DMS153 (cell line): ENCODE results near the gene TUBGCP6.

Experiments
- DNase-seq: peaks from one replicate; lab custom pipeline; 2025; lab: John Stamatoyannopoulos, UW

The TUBGCP6 gene

DNA sequence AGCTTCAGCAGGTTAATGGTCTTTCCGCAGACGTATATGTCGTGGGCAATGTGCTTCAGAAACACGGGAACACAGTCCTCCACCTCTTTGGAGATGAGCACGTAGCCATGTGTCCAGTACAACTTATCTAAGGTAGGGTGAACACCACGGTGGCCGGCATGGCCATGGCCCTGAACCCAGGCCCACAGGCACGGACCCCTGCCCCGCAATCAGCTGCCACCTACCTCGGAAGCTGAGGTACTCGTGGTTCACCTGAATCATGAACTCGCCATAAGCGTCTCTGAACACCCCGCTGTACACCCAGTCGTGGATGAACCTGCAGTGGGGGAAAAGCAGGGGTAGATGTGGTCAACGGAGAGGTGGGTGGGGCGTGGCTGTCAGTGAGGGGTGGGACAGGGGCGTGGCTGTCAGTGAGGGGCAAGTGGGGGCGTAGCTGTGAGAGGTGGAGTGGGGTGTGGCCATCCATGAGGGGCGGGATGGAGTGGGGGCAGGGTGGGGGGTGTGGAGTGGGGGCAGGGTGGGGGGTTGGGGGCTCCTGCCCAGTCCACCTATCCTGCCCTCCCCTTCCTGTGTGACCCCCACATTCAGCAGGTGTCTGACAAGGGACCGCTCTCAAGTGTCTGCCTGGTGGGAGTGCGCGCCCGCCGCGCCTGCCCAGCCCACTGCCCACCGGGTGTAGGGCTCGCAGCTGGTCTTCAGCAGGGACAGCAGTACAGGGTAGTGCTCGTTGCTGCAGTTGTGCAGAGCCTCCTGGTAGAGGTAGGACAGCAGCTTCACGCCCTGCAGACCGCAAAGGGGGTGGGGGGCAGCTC is 18.6 kb downstream of the TUBGCP6 start:
- DNase-seq: no peak

DNA sequence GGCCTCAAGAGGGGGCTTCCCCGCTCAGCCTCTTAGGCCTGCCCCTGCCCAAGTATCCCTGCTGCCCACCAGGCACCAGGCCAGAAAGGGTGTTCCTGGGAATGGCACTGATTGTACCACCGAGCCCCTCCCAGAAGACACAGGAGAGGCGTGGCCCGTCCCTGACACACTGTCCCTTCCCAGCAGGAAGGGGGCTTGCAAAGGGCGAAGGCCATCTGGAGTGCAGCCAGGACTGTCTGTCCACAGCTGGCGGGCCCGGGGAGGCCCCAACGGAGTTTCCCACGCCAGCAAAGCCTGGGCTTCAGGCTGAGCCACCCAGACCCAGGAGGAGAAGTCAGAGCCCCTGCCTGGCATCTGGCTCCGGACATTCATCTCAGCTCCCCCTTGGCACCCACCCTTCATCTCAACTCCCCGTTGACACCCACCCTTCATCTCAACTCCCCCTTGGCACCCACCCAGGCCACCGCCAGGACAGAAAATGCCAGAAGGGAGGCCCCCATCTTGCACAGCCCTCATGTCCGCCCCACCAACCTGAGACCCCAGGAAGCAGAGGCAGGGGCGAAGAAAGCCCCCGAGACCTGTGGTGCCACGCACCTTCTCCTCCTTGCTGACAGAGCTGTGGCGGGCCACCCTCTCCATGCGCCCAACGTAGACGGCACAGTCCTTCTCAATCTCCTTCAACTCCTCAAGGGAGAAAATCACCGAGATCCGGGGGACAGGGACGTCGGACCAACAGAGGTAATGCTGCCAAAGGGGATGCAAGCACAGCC is 19.4 kb downstream of the TUBGCP6 start:
- no peak for DNase-seq

DNA sequence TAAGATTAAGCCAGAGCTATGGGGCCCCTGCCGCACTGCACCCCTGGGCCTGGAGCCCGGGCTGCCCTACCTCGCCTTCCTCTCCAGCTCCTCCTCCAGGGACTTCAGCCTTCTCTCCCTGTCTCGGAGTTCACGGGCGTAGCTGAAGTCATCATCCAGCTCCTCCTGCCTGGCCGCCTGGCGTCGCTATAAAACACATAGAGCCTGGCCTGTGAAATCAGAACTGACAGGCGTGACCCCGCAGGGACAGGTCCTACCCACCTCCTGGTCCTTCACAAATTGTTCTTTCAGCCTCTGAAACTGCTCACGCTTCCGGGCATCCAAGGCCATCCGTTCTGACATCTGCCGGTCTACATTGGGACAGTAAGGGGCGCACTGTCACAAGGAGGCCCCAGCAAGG is 20.8 kb downstream of the TUBGCP6 start:
- no peak for DNase-seq

DNA sequence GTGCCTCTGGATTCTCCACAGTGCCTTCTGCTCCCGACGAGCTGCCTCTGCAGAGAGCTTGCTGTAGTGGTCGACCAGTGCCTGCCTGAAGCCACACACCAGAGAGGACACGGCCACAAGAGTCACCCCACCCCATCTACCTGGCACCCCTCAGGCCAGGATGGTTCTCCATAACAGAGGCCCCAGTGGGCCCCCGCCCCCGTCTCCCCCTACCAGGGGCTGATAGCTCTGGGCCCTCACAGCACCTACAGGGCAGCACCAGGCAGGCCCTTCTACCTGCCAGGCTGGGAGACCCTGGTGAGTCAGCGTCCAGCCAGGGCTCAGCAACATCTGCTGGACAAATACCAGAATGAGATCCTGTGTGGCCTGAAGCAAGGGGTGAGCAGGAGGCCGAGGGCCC is 22.3 kb downstream of the TUBGCP6 start:
- no peak for DNase-seq

DNA sequence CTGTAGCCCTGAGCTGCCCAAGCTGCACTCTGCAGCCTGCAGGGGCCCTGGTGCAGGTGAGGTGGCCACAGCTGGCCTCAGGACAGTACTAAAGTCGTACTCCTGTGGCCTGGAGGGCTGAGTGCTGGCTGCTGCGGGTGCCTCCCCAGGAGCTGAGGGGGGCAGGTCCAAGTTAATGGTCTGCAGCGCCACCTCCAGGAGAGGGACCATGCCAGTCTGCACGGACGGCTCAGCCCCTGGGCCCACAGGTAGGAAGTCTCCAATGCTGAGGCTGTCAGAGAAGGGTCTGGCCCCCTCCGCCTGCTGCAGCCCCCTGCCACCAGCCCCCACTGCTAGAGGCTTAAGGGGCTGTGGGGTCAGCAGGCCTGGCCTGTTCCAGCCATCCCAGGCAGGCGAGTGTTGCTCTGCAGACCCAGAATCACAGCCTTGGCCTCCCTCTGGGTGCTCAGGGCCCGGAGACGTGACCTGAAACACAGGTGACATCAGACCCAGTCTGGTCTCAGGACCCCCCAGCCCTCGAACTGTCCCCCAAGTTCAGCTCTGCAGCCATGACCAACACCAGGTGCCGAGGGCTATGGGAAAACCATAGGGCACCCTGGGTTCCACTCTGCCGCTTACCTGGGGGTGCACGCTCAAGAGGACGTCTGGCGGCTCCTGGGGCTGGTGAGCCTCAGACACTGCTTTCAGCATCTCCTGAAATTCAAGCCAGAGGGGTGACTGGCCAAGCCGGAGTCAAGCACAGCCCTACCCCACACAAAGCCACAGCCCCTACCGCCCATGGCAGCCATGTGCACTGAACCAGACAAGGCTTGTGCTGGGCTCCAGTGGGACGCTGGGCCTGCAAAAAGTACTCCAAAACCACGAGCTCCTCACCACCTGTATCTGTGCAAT is 23.2 kb downstream of the TUBGCP6 start:
- no peak for DNase-seq

DNA sequence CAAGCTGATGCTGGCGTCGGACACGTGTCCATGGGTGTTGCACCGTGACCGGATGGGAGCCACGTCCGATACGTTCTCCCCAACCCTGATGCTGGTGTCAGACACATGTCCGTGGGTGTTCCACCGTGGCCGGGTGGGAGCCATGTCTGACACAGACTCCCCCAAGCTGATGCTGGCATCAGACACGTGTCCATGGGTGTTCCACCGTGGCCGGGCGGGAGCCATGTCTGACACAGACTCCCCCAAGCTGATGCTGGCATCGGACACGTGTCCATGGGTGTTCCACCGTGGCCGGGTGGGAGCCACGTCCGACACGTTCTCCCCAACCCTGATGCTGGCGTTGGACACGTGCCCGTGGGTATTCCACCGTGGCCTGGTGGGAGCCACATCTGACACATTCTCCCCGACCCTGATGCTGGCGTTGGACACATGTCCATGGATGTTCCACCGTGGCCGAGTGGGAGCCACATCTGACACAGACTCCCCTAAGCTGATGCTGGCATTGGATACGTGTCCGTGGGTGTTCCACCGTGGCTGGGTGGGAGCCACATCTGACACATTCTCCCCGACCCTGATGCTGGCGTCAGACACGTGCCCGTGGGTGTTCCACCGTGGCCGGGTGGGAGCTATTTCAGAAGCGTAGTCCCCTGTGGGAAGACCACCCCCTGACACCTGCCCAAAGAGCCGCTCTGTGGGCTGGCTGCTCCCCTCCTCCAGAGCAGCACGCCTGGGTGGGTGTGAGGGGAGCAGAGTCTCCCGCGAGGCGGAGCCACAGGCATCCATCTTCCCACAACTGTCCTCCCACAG is 24.0 kb downstream of the TUBGCP6 start:
- DNase-seq: no peak

DNA sequence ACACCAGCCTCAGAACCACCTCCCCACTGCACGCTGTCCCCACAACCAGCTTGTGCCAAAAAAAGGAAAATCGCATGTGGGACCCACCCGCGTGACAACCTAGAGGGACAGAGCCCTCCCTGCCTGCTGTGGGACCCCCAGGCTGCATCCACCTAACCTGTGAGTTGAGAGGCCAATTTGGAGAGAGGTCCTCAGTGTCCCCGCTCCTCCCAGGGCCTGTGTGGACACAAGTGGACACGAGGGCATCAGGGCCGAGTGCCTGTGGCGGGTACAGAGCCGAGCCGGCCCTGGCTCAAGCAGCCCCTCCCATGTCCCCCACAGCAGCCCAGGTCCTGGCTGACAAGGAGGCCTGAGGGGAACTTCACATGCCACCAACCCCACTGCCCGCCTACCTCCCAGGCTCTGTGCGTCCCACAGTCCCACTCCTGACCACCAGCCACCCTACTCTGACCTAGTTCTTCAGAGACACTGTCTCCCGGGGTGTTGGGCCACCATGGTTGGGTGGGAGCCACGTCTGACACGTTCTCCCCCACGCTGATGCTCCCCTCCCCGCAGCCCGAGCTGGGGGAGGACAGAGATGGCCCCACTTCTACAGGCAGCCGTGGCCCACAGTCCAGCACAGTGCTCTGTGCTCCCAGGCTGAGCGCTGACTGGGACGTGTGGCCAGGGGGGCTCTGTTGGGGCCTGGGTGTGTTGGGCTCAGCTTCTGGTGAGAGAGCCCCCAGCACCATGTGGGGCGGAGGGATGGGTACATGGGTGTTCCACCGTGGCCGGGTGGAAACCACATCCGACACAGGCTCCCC is 24.8 kb downstream of the TUBGCP6 start:
- DNase-seq: no peak

DNA sequence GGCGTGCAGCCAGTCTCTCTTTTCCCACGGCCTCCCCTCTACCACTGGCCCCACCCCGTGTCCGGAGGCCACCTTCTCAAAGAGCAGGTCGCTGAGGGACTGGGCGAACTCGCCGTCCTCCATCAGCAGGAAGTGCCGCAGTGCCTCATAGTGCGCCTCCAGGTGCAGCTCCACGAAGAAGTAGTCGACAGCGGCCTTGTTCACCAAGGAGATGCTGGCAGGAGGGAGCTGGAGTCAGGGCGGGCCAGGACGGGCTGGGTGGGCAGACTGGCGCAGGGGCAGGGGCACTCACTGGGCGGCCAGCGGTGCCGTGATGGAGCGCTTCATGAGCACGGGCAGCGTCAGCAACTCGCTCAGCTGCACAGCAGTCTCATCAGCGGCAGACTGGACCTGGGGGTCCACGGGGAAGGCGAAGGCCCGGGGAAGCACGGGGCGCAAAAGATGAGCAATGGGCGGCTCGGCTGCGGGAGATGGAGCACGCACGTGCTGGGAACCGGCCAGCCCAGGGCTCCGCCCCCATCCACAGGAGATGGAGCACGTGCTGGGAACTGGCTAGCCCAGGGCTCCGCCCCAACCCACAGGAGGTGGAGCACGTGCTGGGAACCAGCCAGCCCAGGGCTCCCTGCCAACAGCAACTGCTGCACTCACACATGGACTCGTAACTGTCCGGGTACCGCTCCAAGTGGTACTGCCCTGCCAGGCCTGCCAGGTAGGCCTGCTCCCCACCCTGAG is 25.7 kb downstream of the TUBGCP6 start:
- DNase-seq: peak; percentile 63

DNA sequence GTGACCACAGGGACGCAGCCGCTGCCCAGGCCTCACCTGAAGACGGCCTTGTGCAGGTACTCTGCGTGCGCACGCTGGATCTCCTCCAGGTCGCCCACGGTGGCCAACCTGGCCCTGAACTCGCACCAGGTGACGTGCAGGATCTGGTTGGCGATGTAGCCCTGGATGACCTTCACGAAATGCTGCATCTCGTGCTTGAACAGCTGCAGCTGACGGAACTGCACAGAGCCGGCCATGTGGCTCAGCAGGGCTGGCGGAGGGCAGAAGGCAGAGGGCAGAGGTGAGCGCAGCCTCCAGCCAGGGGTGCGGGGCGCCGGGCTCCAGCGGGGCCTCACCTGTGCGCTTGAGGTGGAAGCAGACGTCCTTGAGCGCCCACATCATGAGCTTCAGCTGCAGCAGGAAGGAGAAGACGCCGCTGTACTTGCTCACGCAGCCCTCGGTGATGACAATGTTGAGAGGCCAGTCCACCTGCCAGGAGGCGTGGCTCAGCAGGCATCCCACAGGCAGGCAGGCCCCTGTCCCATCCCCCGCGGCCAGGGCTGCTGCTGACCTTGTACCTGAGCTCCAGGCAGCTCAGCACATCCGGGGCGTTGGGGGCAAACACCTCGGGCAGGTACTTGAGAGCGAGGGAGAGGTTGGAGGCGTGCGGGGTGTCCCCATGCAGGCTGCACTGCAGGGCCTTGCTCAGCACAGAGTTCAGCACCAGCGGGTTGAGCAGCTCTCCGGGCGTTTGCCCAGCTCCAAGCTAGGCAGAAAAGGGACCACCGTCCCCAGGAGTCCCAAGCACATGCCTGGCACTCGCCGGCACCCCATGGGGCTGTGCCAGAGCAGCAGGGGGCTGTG is 26.4 kb downstream of the TUBGCP6 start:
- no peak for DNase-seq

DNA sequence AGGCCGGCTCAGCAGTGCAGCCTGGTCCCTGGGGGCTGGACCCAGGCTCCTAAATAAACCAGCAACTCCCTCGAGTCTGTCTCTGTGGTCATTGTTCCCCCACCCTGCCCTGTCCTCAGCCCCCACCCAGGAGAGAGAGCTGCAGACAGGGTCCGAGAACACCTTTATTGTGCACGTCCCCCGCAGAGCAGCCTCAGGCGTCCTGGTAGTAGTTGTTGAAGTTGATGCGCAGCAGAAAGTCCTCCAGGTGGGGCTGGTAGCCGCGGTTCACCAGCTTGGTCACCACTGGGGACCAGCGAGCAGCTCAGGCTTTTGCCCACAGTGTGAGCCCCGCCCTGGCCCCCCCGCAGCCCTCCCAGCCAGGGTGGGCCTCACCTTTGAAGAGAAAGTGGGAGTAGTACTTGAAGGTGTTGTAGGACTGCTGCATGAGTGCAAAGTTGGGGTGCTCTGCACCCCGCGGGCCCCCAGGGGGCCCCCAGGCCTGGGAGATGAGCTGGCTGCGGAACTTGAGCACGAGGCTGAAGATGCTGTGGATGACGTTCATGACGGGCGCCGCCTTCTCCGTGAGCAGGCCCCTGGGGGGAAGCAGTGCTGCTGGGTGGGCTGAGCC is 27.2 kb downstream of the TUBGCP6 start:
- DNase-seq: no peak

DNA sequence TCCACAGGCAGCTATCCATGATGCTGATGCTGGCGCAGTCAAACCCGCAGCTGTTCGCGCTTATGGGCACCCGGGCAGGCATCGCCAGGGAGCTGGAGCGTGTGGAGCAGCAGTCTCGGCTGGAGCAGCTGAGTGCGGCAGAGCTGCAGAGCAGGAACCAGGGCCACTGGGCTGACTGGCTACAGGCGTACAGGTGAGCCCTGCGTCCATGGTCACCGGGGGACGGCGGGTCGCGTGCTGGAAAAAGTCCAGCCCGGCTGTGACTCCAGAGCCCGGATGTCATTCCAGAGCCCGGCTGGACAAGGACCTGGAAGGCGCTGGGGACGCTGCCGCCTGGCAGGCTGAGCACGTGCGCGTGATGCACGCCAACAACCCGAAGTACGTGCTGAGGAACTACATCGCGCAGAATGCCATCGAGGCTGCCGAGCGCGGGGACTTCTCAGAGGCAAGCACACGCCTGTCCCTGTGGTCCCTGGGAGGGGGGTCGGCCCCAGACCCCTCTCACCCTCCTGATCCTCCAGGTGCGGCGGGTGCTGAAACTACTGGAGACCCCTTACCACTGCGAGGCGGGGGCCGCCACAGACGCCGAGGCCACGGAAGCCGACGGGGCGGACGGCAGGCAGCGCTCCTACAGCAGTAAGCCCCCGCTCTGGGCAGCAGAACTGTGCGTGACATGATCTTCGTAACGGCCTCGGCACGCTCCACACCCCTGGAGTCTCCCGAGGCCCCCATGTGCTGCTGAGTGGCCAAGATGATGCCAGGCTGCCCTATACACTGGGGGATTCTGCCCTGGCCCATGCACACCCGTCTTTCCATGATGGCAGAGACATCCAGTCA is 27.9 kb downstream of the TUBGCP6 start:
- DNase-seq: no peak

DNA sequence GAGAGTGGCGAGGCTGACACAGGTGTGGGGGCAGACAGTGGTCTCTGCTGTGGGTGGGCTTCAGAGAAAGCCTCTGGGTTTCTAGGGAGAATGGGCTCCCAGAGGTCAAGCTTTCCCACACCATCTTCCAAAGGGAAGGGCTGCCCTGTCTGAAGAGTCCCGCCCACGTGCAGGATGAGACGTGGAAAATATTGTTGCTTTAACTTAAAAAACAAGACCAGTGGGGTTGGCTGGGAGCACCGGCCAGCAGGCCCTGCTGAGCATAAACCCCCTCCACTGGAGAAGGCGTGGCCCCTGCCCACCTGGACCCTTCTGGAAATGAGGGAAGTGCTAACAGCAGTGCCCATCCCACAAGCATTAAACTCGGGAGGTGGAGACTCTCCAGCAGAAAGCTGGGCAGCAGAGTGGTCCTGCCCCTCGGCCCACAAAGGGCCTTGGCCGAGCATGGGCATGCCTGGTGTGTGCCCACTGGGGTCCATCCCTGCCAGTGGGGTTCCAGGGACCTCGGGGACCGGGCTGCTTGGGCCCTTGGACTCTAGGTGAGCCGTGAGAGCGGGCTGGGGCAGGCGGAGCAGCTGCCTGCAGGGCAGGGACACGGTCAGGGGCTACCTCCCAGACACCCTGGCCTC is 28.7 kb downstream of the TUBGCP6 start:
- DNase-seq: no peak

DNA sequence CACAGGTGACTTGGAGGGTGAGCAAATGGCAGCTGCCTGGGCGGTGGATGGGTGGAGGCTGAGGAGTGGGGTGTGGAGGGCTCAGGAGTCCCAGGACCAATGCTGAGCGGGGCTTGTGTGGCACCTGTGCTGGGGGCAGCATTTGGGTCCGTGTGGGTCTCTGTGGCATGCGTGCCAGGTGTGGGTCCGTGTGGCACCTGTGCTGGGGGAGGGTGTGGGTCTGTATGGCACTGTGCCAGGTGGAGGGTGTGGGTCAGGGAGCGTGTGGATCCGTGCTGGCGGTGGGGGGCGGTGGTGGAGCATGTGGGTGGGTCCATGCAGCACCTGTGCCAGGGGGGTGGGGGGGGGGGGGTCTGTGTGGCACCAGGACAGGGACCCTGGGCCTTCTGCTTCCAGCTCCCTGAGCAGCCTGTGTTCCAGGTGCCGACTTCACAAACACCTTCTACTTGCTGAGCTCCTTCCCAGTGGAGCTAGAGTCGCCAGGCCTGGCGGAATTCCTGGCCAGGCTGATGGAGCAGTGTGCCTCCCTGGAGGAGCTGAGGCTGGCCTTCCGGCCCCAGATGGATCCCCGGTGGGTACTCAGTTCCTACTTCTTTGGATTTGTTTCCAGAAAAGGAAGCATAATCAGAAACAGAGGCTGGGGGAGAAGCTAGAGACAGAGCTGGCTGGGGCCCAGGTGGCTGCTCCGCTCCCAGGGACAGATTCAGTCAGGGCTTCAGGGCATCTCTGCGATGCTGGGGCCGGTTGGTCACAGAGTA is 29.3 kb downstream of the TUBGCP6 start:
- no peak for DNase-seq

DNA sequence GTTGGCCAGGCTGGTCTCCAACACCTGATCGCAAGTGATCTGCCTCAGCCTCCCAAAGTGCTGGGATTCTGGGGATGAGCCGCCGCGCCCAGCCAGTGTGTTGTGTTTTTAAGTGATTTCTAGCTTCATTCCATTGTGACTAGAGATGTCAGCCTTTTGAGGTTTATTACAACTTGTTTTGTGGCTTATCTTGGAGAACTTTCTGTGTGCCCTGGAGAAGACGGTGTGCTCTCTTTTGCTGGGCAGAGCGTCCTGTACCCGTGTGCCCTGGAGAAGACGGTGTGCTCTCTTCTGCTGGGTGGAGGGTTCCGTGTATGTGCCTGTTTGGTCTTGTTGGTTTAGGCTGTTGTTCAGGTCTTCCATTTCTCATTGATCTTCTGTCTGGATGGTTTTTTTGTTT is 31.6 kb downstream of the TUBGCP6 start:
- no peak for DNase-seq

DNA sequence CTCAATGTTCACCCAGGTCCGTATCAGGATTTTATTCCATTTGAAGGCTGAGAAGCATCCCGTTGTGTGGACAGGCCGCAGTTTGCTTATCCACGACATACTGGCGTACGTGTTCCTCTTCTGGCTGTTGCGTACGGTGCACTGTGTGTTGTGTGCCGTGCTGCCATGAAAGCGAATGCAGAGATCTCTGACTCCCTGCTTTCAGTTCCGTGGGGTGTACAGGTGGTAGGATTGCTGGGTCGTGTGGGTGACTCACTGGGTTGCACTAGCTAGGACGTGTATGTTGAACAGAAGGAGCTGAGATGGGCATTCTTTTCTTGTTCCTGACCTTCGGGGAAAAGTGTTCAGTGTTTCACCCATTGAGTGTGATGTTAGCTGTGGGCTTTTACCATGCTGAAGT is 33.7 kb downstream of the TUBGCP6 start:
- DNase-seq: no peak

DNA sequence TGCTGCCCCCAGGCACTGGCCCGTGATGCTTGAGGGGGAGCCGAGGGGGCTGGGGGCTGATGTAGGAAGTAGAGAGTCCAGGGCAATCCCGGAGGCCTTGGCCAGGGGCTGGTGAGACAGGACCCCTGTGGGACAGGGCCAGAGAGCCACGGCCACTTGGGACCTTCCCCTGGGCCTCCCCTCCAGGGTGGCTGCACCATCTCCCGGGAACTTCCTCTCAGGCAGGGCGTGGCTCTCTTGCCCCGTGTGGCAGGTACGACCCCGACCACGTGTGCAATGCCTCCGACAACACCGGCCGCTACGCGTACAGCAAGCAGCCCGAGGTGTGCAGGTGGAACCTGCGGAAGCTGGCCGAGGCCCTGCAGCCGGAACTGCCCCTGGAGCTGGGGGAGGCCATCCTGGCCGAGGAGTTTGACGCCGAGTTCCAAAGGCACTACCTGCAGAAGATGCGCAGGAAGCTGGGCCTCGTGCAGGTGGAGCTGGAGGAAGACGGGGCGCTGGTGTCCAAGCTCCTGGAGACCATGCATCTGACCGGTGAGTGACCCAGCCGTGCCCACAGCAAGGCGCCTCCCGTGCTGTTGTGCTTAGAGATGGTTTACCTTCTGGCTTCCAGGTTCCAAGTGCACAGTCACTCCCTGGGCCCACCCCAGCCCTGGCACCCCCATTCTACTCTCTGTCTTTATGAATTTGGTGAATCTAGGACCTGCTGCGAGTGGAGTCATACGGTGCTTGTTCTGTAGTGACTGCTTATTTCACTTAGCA is 34.3 kb downstream of the TUBGCP6 start:
- no peak for DNase-seq
